OCI-LY3 (cell line): Measurements from ENCODE around the gene DOK3.

Experiments used
- EZH2phosphoT487 ChIP-seq: fragments of 200-600 bp; shearing (Covaris generic); IDR thresholded peaks from 2 replicates; pipeline ENCODE4 v1.6.1; 2018; ENCODE audit warnings: antibody characterized with exemption, mixed run types, low read depth
- TF ChIP-seq, protein P1 (sequence below): fragments of 200-600, 300-600 bp; sonication (generic); IDR thresholded peaks from 2 replicates; pipeline ENCODE4 v1.5.1; 2014; ENCODE audit warnings: antibody characterized with exemption, low read length, low read depth

DNA sequence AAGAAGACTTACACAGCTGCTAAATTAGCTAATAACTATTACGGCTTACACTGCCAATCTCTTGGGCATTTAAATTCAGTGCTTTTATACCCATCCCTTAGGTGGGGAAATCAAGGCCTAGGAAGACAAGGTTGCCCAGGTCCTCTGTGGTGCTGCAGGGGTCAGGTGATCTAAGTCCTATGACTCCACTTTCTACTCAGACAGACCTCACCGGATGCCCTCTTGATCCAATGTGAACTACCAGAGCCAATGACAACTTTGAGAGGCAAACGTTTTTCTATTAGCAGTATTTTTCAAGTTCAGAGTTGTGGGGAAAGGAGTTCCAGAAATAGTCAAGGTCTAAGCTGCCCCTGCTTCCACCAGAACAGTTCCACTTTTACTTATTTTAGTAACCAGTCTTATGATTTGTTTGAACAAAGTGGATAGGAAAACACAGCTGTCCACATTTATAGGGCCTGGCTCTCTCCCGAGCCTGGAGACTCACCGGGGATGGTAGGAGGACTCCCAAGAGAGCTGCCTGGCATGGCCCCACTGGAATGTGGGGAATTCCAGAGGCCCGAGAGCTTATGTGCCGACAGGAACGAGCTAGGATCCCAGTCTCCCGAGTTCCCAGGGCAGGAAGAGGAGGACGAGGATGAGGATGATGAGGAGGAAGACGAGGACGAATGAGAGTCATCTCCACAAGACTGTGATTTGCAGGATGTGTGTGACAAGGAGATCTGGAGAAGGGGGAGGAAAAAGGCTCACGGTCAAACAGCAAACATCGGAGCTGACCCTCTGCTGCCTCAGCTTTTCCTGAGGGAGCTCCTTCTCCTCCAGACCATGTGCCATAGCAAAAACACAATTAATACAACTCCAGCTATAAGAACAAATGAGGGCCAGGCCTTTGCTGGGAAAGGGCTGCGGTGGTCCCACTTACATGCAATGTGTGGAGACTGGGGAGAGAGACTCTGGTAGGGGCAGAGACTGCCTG is 28.0 kb upstream of the DOK3 start:
- TF ChIP-seq, protein P1, sequence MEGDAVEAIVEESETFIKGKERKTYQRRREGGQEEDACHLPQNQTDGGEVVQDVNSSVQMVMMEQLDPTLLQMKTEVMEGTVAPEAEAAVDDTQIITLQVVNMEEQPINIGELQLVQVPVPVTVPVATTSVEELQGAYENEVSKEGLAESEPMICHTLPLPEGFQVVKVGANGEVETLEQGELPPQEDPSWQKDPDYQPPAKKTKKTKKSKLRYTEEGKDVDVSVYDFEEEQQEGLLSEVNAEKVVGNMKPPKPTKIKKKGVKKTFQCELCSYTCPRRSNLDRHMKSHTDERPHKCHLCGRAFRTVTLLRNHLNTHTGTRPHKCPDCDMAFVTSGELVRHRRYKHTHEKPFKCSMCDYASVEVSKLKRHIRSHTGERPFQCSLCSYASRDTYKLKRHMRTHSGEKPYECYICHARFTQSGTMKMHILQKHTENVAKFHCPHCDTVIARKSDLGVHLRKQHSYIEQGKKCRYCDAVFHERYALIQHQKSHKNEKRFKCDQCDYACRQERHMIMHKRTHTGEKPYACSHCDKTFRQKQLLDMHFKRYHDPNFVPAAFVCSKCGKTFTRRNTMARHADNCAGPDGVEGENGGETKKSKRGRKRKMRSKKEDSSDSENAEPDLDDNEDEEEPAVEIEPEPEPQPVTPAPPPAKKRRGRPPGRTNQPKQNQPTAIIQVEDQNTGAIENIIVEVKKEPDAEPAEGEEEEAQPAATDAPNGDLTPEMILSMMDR: no peak
- no peak for TF ChIP-seq EZH2phosphoT487
